Kidney epithelial cell (primary cell): ENCODE data around the gene MYOZ1. TPM values are rescaled to one million over a fixed set of nuclear protein-coding genes. Genes with fewer than 3 reads are reported as not detected.

Experiments used
- DNase-seq: peaks from one replicate; pipeline ENCODE4 v3.0.0-alpha.2; 2010; ENCODE audit warnings: low read depth
- H3K27me3 ChIP-seq: 2 replicates; pipeline ENCODE4 v1.6.0; 2011; ENCODE audit warnings: low read length; ENCODE audit not compliant: control insufficient read depth, insufficient read depth
- H3K36me3 ChIP-seq: 2 replicates; pipeline ENCODE4 v1.5.1; 2011; ENCODE audit warnings: low read length; ENCODE audit not compliant: control insufficient read depth, insufficient read depth
- H3K4me3 ChIP-seq: 2 replicates; pipeline ENCODE4 v1.5.1; 2011; ENCODE audit warnings: low read depth, mild to moderate bottlenecking, control low read depth, low read length
- total RNA-seq: library from RNA; depleted of rRNA; stranded (reverse); fragments of >200 nt; gene quantifications from 2 replicates; pipeline ENCODE4 v1.2.3, GENCODE V29; 2015
- TF ChIP-seq, protein P1 (sequence below): IDR thresholded peaks from 2 replicates; pipeline ENCODE4 v1.5.1; 2011; ENCODE audit warnings: mild to moderate bottlenecking, moderate library complexity, low read length, control low read depth, inconsistent platforms; ENCODE audit not compliant: insufficient read depth, poor library complexity, severe bottlenecking

The MYOZ1 gene
- total RNA-seq, 1 donor from 2014 or later = 0.92 TPM

DNA sequence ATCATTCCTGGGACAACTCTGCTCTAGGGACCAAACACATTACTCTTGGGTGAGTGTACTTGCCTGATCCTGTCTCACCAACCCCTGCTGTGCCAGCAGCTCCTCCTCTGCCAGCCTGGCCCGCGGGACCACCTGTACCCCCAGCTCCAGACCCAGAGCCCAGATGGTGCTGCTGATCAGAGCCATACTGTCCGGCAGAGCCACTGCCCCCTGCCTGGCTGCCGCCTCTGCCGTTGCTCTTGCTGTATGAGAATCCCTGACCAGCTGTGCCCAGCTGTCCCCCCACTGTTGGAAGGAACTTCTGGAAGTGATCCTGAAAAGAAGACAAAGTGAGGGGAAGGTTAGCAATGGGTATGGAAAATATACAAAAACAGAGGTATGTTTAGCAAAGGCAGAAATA is 6.9 kb downstream of the MYOZ1 start:
- Histone ChIP-seq H3K36me3 (no peaks in the 10 kb centered on the region), H3K27me3 (no peaks in the 10 kb centered on the region), H3K4me3 (no peak overlapping the region)
- TF ChIP-seq, protein P1, sequence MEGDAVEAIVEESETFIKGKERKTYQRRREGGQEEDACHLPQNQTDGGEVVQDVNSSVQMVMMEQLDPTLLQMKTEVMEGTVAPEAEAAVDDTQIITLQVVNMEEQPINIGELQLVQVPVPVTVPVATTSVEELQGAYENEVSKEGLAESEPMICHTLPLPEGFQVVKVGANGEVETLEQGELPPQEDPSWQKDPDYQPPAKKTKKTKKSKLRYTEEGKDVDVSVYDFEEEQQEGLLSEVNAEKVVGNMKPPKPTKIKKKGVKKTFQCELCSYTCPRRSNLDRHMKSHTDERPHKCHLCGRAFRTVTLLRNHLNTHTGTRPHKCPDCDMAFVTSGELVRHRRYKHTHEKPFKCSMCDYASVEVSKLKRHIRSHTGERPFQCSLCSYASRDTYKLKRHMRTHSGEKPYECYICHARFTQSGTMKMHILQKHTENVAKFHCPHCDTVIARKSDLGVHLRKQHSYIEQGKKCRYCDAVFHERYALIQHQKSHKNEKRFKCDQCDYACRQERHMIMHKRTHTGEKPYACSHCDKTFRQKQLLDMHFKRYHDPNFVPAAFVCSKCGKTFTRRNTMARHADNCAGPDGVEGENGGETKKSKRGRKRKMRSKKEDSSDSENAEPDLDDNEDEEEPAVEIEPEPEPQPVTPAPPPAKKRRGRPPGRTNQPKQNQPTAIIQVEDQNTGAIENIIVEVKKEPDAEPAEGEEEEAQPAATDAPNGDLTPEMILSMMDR = no peak
- DNase-seq = no peak

DNA sequence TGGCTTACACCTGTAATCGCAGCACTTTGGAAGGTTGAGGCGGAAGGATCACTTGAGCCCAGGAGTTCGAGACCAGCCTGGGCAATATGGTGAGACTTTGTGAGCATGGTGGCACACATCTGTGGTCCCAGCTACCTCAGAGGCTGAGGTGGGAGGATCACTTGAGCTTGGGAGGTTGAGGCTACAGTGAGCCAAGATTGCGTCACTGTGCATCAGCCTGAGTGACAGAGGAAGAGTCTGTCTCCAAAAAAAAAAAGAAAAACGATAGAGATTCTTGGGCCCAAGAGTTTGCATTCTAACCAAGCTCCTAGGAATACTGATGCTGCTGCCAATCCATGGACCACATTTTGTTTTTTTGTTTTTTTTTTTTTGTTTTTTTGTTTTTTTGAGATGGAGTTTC is 12.1 kb downstream of the MYOZ1 start:
- Histone ChIP-seq H3K36me3 (no peaks in the 10 kb centered on the region), H3K4me3 (no peak overlapping the region), H3K27me3 (no peaks in the 10 kb centered on the region)
- TF ChIP-seq, protein P1 = no peak
- no peak for DNase-seq

DNA sequence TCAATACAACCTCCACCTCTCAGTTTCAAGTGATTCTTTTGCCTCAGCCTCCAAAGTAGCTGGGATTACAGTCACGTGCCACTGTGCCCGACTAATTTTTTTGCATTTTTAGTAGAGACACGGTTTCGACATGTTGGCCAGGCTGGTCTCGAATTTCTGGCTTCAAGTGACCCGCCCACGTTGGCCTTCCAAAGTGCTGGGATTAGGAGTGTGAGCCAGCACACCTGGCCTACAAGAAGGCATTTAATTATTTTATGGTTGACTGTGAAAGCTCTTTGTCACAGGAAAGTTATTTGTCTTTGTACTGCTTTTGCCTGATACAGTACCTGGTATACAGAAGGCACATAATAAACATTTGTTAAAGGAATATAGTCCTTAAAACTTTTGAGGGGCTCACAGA is 12.9 kb downstream of the MYOZ1 start:
- no peak for DNase-seq
- TF ChIP-seq, protein P1 = no peak
- no peaks in the 10 kb centered on the region for H3K27me3 ChIP-seq
- H3K4me3 ChIP-seq = no peak overlapping the region
- no peaks in the 10 kb centered on the region for H3K36me3 ChIP-seq

DNA sequence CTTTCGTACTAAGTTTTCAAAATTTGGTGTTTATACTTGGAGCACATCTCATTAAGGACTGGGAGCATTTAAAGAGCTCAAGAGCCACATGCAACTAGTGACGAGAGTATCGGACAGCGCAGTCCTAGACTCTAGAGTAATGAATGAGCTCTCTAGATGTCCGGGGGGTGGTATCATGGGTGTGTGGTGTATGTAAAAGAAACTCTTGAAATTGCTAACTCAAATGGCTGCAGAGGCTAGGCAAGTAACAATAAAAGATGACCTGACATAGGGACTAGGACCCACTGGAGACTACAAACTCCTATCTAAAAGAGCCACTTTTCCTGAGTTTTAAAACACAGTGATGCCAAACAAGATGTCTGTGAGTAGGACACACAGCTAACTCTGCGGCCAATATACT is 14.0 kb downstream of the MYOZ1 start:
- DNase-seq = no peak
- no peak overlapping the region for H3K4me3 ChIP-seq
- no peaks in the 10 kb centered on the region for H3K36me3 ChIP-seq
- TF ChIP-seq, protein P1 = no peak
- no peaks in the 10 kb centered on the region for H3K27me3 ChIP-seq

DNA sequence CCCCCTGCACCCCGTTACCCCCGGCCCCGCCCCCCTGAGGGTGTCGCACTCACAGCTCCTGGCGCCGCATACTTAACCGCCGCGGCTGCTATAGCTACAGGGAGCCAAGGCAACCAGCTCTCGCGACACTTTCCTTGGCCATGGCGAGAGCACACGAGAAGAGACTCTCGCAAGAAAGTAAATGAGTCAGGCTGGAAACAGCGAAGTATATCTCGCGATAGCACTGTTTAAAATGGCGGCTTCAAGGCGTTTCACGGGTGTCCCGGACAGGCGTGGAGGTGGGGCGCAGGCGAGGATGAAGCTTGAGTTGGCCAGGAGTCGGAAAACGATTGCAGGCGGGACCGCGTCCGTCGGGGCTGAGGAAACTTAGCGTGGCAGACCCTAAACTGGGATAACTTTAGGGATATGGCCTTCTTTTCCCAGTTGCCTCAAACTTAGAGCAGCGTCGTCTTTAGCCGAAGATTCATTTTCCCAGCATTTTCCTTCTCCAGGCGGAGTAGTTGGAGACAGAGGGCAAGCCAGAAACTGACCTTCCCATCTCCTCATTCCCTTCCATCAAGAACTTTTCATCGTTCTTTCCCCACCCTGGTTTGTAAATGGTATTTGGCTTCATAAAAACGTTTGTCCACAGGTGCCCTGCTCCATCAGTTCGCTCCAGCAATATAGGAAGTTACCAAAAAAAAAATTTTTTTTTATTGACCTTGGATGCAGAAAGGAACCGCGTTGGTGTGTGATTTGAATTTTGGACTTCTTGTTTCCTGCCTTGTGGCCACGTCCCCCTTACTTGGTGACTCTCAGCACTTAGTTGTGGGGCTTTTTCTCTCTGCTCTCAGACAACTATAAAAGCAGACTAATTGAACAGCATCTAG is 15.2 kb downstream of the MYOZ1 start:
- no peaks in the 10 kb centered on the region for H3K36me3 ChIP-seq
- DNase-seq = peak; percentile 95
- H3K27me3 ChIP-seq = no peaks in the 10 kb centered on the region
- TF ChIP-seq, protein P1 = no peak
- H3K4me3 ChIP-seq = peak overlapping the region; percentile 83
